ENCODE measurements around the gene TMEM126B.
A peak's percentile ranks its signal among the peaks of the same experiment; 100 is the strongest.
"Not testable (repeated sequence)": the region's sequence is repeated elsewhere in the genome, so short reads cannot be mapped to it uniquely, and the experiment has no call there.

The TMEM126B gene

DNA sequence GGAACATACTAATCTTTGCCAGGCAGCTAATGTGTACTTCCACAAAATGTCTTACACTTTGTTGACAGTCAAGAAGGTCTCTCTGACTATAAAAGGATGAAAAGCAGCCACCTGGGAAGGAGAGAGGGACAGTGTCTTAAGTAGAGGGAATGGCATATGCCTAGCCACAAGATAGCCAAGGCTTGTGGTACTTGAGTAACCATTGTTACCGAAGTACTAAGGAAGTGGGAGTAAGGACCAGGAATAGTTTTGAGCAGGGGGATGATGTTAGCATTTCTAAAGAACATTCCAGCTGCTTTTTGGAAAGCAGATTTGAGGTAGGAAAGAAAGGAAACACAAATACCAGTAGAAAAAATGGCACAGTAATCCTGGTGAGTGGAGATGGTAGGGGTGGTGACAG, 22.7 kb downstream of the TMEM126B start:
- no peak for DNase-seq

DNA sequence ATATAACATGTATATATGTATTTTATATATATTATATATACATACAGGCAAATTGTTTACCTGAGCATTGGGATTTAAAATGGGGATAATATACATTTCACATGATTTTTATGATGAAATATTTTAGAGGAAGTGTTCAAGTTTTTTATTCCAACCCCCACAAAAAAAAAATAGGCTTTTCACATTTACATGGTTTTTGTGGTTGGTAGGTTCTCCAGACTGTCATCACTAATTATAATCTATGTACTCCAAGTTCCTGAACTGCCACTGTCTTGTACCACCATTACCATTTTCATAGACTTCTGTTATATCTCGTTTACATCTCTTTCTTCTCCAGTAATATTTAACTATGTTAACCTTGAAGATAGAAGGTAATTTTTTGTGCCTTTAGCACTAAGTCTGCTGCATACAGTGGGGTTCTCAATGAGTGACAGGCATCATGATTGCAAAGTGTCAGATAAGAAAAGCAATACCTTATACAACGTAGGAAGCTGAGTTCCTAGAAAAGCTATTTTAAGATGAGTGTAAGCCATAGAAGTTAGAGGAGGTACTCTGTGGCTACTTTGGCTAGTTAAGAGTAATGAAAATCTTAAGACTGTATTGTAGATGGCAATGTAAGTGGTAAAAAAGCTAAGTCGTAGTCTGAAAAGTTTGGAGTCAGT, 24.5 kb downstream of the TMEM126B start:
- DNase-seq: no peak

DNA sequence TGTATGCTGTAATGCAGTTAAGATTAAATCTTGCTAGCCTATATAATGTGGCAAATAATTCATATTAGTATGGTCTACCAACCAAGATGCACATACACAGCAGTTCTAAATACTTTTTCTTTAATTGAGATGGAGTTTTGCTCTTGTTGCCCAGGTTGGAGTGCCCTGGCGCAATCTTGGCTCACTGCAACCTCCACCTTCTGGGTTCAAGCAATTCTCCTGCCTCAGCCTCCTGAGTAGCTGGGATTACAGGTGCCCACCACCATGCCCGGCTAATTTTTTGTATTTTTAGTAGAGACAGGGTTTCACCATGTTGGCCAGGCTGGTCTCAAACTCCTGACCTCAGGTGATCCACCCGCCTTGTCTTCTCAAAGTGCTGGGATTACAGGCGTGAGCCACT, 25.9 kb downstream of the TMEM126B start:
- not testable (repeated sequence) for DNase-seq

DNA sequence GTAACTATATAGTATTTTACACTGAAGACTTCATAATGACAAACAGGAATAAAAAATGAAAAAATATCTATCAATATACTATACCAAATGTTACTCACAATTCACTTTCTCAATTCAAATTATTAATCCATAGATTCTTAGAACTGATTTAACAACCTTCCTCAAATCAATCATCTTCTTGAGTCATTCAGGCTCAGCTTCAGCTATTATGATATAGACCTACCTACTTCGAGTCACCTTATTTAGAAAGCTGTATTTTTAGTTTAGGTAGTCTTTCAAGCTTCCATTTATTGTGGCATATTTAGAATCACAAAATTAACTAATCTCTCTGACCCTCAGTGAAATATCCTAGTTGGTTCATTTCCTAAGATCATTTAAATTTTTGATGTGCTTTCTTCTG, 28.4 kb downstream of the TMEM126B start:
- DNase-seq: no peak

DNA sequence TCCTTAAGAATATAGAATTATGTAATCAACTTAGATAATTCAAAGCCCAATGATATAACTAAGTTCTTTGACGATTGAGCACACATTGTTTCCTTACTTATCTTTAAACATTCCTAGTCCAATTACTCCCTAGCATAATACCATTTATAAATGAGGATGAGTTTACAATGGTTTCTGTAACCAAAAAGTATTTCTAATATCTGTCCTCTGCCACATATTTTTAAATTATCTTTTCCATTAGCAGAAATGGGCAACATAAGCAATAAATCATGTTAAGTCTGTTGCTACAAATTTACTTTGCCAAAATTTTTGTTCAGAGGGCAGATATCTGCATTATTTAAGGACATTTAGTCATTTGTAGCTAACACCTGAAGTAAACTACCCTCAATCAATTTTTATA, 29.8 kb downstream of the TMEM126B start:
- no peak for DNase-seq

DNA sequence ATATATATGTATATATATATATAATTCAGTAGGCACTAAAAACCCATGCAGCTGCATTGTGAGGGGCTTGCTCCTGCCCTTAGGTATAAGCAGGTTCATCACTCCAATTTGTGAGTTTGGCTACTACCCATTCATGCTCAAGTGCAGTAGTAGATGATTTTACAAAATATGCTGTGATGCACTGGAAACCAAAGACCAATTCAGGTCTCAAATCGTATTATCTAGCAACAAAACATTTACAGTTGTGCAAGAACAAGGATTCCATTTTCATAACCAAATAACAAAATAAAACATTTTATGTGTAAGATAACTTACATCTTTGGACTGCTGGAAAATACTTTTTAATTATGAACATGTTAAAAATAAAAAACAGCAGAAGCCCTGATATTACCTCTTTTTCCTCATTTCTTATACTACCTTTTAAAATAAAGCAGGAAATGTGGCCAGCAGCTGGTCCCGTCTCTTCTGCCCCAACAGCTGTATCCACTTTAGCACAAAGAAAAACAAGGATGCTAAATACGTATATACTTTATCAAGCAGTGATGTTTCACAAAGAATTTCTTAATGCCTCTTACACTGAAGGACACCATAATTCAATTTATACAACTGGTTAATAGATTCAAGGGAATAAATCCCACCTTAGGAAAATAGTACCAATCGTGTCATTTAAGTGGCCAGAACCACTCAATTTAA, 33.7 kb downstream of the TMEM126B start:
- DNase-seq: no peak

DNA sequence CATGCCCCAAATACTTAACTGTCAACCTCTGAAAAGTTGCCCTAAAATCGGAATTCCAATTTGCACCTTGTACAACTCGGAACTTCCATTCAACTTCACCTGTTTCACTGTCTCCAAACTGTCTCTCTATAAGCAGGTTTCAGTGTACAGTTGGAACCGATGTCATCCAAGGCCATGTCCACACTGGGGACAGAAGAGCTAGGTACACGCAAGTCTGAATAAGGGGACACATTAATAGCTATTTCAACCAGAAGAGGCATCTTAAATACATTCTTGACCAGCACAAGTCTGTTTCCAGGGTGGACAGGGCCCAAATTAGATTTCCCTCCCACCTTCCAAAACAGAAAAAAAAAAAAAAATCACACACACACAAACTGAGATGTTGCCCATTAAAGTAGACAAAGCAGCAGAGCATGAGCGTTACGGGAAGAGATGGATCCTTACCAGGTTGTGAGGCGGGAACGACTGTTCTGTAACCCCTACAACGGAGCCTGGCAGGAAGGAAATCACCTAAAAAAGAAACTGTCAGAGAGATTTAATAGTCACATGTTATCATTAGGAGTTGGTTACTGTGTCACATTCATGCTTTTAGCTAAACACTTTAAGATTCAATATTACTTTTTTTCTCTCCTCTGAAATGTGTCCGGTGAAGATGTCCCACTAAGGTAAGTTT, 34.8 kb downstream of the TMEM126B start:
- no peak for DNase-seq

DNA sequence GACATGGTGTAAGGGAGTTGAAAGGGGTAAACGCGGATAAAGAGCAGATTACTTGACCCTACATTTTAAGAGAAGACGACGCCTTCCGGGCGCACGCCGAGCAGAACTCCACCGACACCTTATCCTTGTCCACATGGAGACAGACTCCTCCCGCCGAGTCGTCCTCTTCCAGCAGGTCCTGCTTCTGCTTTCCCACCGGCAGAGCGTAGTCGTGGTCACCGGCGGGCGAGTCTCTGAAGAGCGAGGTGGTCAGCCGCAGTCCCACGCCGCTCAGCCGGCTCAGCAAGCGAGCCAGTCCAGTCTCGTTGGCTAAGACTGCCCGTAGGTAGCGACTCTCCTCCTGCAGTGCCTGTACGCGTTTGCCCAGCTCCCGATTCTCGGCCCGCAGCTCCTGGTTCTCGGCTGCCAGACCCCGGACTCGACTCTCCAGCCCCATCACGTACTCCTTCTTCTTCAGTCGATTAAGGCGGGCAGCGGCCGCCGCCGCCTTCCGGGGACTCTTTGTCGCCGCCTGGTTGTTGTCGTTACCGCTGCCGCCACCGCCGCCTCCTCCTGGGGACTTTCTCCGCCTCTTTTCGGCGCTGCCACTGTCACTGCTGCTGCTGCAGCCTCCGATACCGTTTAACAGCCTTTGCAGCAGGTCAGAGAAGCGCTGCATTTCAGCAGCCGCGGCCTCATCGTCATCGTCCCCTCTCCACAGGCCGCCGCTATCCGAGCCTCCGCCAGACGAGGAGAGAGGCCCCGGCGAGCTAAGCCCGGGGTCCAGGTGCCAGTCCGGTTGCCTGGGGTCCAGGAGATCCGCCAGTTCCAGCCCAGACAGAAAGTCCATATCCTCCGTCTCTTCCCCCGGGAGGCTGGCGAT, 35.6 kb downstream of the TMEM126B start:
- DNase-seq: peak; percentile 74

DNA sequence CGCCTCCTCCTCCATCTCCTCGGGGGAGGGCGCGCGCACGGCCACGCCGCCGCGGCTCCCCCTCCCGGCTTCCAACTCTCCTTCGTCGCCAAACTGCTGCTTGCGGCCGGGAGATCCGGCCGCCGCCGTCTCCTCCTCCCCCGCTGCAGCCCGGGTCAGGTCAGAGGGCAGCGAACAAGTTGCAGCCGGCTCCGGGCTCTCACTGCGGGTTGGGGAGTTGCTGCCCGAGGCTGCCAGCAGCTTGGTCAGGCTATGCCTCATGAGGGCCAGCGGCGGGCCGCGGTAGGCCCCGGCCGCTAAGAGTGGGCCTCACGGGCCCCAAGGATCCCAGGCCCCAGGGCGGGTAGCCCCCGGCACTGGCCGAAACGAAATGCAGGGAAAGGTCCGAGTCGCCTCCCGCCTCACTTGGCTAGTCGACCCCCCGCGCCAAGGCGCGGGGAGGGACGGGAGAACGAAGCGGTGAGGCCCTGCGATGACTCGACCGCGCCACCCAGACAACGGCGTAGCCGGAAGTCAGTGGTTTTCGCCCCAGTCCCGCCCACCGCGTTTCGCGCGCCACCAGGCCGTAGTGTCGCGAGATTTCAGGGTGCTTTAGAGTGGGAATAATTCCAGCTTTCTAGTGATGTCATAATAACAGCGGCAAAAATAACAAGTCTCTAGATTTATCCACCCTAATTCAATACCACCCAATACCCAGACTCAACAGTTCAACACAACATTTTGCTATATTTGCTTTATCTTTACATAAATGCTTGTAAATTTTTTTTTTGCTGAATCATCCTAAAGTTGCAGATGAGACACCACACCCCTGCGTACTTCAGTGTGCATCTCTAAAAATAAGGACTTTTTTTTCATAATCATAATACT, 36.5 kb downstream of the TMEM126B start, which contains the start of gene CREBZF:
CREBZF (minus strand) TSS at position 515 of the 867 bp plus-strand sequence; CDS start at position 261, 254 bp downstream.
- DNase-seq: peak; percentile 98

DNA sequence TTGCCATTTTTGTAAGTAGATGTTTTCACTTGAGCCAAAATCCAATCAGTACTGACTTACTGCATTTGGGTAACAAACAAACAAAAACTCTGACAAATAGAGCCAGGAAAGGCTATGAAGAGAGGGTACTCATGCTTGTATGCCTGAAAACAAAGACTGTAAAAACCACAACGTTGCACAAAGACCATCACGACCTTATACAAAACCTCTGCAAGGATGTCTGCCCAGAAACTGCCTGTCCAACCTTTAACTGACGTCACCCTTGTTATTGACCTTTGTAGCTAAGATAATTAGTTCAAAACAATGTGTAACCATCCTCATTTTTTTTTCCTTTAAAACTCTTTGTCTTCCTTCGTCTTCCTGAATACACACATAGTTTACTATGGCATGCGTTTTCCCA, 37.3 kb downstream of the TMEM126B start:
- no peak for DNase-seq

DNA sequence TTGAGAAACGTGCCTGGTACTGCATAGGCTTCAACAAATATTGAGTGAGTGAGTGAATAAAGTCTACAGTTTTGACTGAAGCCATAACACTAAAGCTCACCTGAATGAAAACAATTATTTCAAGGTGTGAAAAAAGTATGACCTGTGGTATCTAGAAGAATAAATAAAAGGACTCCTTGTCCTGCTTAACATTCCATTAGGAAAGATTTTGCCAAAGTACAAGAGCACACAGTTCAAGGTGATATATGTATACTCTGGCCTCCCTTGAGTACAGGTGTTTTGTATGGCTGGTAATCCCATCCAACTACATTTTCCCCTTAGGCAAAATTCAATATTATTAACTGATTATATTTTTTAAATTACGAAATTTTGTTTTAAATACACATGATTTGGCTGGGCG, 38.3 kb downstream of the TMEM126B start:
- no peak for DNase-seq

DNA sequence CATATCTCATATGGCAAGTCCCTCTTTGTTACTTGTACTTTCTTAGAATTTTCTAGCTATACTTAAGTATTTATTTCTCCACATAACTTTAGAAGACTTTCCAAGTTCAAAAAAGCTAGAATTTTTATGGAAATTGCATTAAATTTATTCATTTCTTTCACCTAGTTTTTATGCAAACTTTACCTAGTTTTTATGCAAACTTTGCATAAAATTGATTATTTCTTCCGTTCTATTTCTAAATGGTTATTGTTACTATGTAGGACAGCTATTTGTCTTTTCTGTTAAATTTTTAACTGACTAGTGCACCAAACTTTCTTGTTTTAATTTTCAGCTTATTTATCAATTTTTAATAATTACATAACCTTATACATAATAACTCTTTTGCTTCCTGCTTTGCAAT, 39.8 kb downstream of the TMEM126B start:
- no peak for DNase-seq

DNA sequence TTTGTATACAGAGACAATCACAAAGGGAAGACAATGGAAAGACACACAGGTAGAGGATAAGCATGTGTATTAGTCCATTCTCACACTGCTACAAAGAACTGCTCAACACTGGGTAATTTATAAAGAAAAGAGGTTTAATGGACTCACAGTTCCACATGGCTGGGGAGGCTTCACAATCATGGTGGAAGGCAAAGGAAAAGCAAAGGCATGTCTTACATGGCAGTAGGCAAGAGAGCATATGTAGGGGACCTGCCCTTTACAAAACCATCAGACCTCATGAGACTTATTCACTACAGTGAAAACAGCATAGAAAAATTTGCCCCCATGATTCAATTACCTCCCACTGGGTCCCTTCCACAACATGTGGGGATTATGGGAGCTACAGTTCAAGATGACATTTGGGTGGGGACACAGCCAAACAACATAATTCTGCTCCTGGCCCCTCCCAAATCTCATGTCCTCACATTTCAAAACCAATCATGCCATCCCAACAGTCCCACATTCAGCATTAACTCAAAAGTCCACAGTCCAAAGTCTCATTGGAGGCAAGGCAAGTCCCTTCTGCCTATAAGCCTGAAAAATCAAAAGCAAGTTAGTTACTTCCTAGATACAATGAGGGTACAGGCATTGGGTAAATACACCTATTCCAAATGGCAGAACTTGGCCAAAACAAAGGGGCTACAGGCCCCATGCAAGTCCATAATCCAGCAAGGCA, 42.7 kb downstream of the TMEM126B start:
- DNase-seq: not testable (repeated sequence)

DNA sequence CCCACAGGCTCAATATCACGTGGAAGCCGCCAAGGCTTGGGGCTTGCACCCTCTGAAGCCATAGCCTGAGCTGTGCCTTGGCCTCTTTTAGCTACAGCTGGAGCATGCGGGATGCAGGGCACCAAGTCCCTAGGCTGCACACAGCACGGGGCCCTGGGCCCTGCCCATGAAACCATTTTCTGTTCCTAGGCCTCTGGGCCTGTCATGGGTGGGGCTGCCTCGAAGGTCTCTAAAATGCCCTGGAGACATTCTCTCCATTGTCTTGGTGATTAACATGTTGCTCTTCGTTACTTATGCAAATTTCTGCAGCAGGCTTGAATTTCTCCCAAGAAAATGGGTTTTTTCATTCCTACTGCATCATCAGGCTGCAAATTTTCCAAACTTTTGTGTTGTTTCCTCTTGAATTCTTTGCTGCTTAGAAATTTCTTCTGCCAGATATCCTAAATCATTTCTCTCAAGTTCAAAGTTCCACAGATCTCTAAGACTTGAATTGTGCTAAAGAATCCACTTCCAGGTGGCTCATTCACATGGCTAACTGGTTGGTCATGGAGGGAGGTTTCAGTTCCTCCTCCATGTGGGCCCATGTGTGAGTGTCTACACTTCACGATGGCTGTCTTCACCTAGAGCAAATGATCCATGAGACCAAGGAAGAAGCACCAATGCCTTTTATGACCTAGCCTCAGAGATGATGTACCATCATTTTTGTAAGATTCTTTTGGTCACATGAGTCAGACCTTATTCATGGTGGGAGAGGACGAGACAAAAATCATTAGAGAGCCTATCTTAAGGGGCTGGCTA, 43.9 kb downstream of the TMEM126B start:
- no peak for DNase-seq

DNA sequence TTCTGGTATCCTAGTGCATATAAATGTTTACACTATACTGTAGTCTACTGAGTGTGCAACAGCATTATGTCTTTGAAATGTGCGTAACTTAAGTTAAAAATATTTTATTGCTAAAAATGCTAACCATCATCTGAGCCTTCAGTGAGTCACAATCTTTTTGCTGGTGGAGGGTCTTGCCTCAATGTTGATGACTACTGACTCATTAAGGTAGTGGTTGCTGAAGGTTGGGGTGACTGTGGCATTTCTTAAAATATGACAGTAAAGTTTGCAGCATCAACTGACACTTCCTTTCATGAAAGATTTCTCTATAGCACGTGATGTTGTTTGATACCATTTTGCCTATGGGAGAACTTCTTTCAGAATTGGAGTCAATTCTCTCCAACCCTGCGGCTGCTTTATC, 45.0 kb downstream of the TMEM126B start:
- no peak for DNase-seq

DNA sequence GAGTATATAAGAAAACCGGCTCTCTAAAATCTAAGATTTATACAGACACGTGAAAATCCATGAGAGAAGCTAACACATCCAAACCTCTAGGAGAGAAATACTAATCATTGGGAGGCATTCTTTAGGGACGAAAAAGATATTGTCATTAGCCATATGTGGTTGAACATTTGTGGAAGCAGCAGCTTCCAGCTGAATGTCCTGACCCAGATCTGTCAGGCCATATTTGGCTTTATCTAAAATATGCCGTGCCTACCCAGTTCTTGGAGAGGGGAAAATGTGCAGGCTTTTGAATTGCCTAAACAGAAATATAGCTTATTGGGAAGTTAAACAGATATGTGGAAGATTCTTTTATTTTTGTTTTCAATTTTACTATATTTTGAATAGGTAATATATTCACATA, 51.2 kb downstream of the TMEM126B start:
- DNase-seq: no peak

DNA sequence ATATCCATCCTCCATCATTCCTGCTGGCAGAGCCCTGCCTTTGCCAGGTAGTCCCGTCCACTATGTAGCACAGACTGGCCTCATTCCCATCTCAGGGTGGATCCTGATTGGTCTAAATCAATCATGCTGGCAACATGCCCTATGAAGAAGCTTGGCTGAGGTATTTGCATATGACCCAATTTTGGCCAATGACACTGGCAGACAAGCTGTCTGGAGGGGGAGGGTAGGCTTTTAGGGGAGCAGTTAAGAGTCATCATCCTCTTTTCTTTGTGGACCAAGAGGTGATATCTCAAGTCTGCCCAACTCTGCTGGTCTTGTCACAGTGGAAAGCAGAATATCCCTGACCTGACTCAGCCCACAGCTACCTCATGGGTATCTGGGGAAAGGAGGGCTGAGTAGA, 52.5 kb downstream of the TMEM126B start:
- no peak for DNase-seq

DNA sequence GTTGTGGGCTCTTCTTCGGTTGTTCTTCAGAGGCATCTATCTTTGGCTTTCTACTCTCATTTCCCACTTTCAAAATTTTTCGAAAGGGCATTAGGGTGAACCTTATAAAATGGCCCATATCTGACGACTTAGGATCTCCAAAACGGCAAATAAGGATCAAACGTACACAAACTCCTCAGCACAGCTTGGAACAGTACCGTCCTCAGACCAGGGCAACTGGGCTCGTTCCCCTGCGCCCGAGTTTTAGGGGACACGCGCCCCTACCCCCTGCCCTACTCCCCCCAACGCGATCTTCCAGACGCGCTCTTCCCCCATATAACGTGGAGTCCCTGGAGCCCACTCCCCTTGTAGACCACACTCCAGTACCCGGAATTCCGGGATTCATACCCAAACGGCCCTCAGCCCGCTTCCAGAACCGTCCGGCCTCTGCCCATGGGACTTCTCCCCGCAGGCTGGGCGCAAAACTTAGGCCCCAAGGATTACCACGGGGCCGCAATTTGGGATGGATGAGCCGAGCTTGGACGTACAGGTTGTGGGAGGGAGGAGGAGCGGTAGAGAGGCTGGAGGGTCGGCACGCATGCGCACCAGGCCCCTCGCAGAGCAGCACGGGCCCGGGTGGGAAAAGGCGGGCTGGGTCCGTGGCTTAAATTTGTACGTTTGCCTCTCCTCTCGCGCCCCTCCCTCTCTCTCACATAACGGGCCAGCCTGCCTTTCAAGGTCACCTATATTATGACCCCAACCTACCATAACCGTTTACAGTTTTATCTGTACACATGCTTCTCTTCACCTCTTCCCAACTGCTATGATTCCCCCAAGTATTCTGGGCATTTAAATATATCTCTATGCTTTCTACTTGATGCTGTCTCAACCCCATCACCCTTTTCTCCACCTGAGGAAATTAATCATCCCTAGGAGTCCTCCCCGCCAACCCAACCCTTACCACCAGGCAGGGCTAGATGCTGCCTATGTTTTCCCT, 54.2 kb downstream of the TMEM126B start:
- no peak for DNase-seq

DNA sequence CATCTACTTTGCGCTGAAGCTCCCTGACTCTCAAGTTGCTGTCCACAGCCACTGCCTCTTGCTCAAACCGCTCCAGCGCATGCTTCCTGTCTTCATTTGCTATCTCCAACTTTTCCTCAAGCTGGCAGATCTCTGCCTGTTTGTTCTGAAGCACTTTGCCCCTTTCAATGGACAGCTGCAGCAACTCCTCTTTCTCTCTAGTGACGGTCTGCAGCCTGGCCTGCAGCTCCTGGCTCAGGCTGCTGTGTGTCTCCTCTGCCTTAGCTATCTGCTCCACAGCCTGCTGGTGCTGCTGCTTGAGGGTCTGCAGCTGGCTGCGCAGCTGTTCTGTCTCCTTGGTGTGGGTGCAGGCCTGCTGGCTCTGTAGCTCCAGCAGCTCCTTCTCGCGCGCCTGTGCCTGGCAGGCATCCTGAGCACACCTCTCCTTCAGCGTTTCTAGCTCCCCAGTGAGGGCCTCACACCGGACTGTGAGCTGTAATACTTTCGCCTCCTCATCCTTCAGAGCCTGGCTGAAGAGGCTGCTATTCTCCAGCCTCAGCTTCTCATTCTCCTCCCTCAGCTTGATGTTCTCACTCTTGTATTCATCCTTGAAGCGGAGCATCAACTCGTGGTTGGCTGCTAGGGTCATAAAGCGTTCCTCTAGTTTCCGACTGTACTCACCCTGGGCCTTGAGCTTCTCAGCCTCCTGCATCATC, 56.9 kb downstream of the TMEM126B start:
- DNase-seq: no peak

Measured in NCI-H526 treated with DMSO at 0.1 percent for 48 hours (cell line).